OCI-LY1 (cell line): ENCODE measurements around the gene FHIT.

Experiments
- H2AFZ ChIP-seq: fragments of 200-600 bp; sonication (generic), shearing (Covaris generic); 2 replicates; pipeline ENCODE4 v1.6.0; 2014; ENCODE audit warnings: antibody characterized with exemption, mild to moderate bottlenecking, low read length
- H3F3A ChIP-seq: fragments of 200-600 bp; sonication (generic), shearing (Covaris generic); 2 replicates; pipeline ENCODE4 v1.6.0; 2014; ENCODE audit warnings: mild to moderate bottlenecking, antibody characterized with exemption, low read length, moderate library complexity; ENCODE audit not compliant: insufficient read depth
- H3K27ac ChIP-seq: fragments of 200-600 bp; sonication (generic); 2 replicates; pipeline ENCODE4 v1.5.1; 2014; ENCODE audit warnings: low read length, mixed run types, mild to moderate bottlenecking, low read depth; ENCODE audit not compliant: poor library complexity, severe bottlenecking
- H3K27me3 ChIP-seq: fragments of 200-600 bp; sonication (generic); 2 replicates; pipeline ENCODE4 v1.6.0; 2014; ENCODE audit warnings: antibody characterized with exemption, mild to moderate bottlenecking, low read length, moderate library complexity; ENCODE audit not compliant: insufficient read depth
- H3K36me3 ChIP-seq: fragments of 200-600 bp; sonication (generic); 2 replicates; pipeline ENCODE4 v1.6.1; 2014; ENCODE audit warnings: mild to moderate bottlenecking, antibody characterized with exemption, low read length, moderate library complexity, mixed read lengths; ENCODE audit not compliant: insufficient read depth
- H3K4me1 ChIP-seq: fragments of 200-600 bp; sonication (generic); 2 replicates; pipeline ENCODE4 v1.5.1; 2014; ENCODE audit warnings: mild to moderate bottlenecking, low read length, moderate library complexity; ENCODE audit not compliant: insufficient read depth, severe bottlenecking
- H3K4me2 ChIP-seq: fragments of 200-600 bp; sonication (generic), shearing (Covaris generic); 2 replicates; pipeline ENCODE4 v1.6.1; 2014; ENCODE audit warnings: low read length
- H3K4me3 ChIP-seq: fragments of 200-600 bp; sonication (generic); 2 replicates; pipeline ENCODE4 v1.5.1; 2014; ENCODE audit warnings: low read length, low read depth, mild to moderate bottlenecking, mixed read lengths; ENCODE audit not compliant: poor library complexity, severe bottlenecking
- H3K79me2 ChIP-seq: fragments of 200-600 bp; shearing (Covaris generic); 2 replicates; pipeline ENCODE4 v1.6.1; 2016; ENCODE audit warnings: mixed run types, low read length, mixed read lengths; ENCODE audit not compliant: insufficient read depth
- H3K9ac ChIP-seq: fragments of 200-600 bp; sonication (generic), shearing (Covaris generic); 2 replicates; pipeline ENCODE4 v1.6.1; 2014; ENCODE audit warnings: mild to moderate bottlenecking, low read length, mixed read lengths
- H3K9me2 ChIP-seq: fragments of 200-600 bp; sonication (generic), shearing (Covaris generic); 2 replicates; pipeline ENCODE4 v1.6.1; 2014; ENCODE audit warnings: low read depth, mild to moderate bottlenecking, low read length, mixed read lengths
- H3K9me3 ChIP-seq: fragments of 200-600 bp; shearing (Covaris generic); 2 replicates; pipeline ENCODE4 v1.6.1; 2014; ENCODE audit warnings: low read length, mixed read lengths
- H4K20me1 ChIP-seq: fragments of 200-600 bp; sonication (generic), shearing (Covaris generic); 2 replicates; pipeline ENCODE4 v1.6.0; 2016; ENCODE audit warnings: mild to moderate bottlenecking, low read length; ENCODE audit not compliant: insufficient read depth
- CTCF ChIP-seq: fragments of 200-600 bp; sonication (generic), shearing (Covaris generic); IDR thresholded peaks from 2 replicates; pipeline ENCODE4 v1.5.1; 2017; ENCODE audit warnings: mild to moderate bottlenecking, antibody characterized with exemption, low read length, moderate library complexity, mixed read lengths
- EZH2 ChIP-seq: fragments of 200-600 bp; sonication (generic), shearing (Covaris generic); IDR thresholded peaks from 2 replicates; pipeline ENCODE4 v1.8.0; 2017; ENCODE audit warnings: borderline replicate concordance, mixed run types, mild to moderate bottlenecking, antibody characterized with exemption, low read length, moderate library complexity, mixed read lengths

FHIT gene

GRCh38 chr3:60855250-60855649 is 396.0 kb downstream of the FHIT start:
- Histone ChIP-seq H3K4me3 (no peak overlapping the region), H3K27ac (no peak overlapping the region), H3F3A (no peaks in the 10 kb centered on the region), H3K36me3 (no peaks in the 10 kb centered on the region), H3K79me2 (no peaks in the 10 kb centered on the region), H3K9me2 (no peaks in the 10 kb centered on the region; the same call in 1 of the 2 replicates), H3K9ac (no peak overlapping the region), H4K20me1 (no peaks in the 10 kb centered on the region), H3K27me3 (no peaks in the 10 kb centered on the region), H2AFZ (no peak overlapping the region), H3K9me3 (no peaks in the 10 kb centered on the region), H3K4me2 (no peak overlapping the region), H3K4me1 (no peaks in the 10 kb centered on the region)
- TF ChIP-seq EZH2: no peak
- TF ChIP-seq CTCF: no peak

GRCh38 chr3:60854791-60855190 is 396.5 kb downstream of the FHIT start:
- no peaks in the 10 kb centered on the region for H3K36me3 ChIP-seq

GRCh38 chr3:60847791-60848190 is 403.5 kb downstream of the FHIT start:
- Histone ChIP-seq H2AFZ (no peak overlapping the region), H3K9me2 (no peaks in the 10 kb centered on the region; the same call in 1 of the 2 replicates), H4K20me1 (no peaks in the 10 kb centered on the region), H3K36me3 (no peaks in the 10 kb centered on the region), H3K9ac (no peak overlapping the region), H3K4me2 (no peak overlapping the region), H3K4me1 (no peaks in the 10 kb centered on the region), H3K9me3 (no peaks in the 10 kb centered on the region), H3K79me2 (no peaks in the 10 kb centered on the region), H3K4me3 (no peak overlapping the region), H3K27me3 (no peaks in the 10 kb centered on the region), H3F3A (no peaks in the 10 kb centered on the region), H3K27ac (no peak overlapping the region)
- TF ChIP-seq CTCF: no peak

More at GRCh38 chr3:60854791-60855190, 396.5 kb downstream of the FHIT start:
- Histone ChIP-seq H4K20me1 (no peaks in the 10 kb centered on the region), H2AFZ (no peak overlapping the region), H3K9me2 (no peaks in the 10 kb centered on the region; the same call in 1 of the 2 replicates), H3F3A (no peaks in the 10 kb centered on the region), H3K79me2 (no peaks in the 10 kb centered on the region), H3K27ac (no peak overlapping the region), H3K9ac (no peak overlapping the region), H3K9me3 (no peaks in the 10 kb centered on the region), H3K4me3 (no peak overlapping the region), H3K27me3 (no peaks in the 10 kb centered on the region), H3K4me1 (no peaks in the 10 kb centered on the region), H3K4me2 (no peak overlapping the region)
- TF ChIP-seq CTCF: no peak
